Measurements from ENCODE around the gene PTPRG. TPM values are rescaled to one million over a fixed set of nuclear protein-coding genes. Genes with fewer than 3 reads are reported as not detected.

The PTPRG gene
- total RNA-seq, 1 experiment from 2014 or later, result 0.74 TPM

- BruUV-seq (replicated peaks), result no TSS peak
- Histone ChIP-seq H3K27ac (ENCODE audit: low read length) (no peak overlapping the region), H3K36me3 (ENCODE audit: control insufficient read depth, insufficient read depth, low read length) (no peaks in the 10 kb centered on the region), H3K4me1 (ENCODE audit: control insufficient read depth, insufficient read depth, low read length) (no peaks in the 10 kb centered on the region), H3K4me3 (ENCODE audit: low read depth in 2 of 2, low read length in 2 of 2) (no peak overlapping the region), H3K9me3 (ENCODE audit: control insufficient read depth, insufficient read depth, low read depth, low read length) (no peaks in the 10 kb centered on the region), H3K27me3 (ENCODE audit: control insufficient read depth, insufficient read depth, low read length) (no peaks in the 10 kb centered on the region)
- in situ Hi-C loops (cut with HindIII; ENCODE audit: low pct_unique_long_range_greater_than_20kb, low sequenced_read_pairs), result no loop called here
- ATAC-seq (no peak), DNase-seq (ENCODE audit: low read depth, low spot score) (no peak)
- ChIA-PET CTCF (no interaction called here), POLR2A (no interaction called here)
- intact Hi-C loops (cut with micrococcal nuclease; ENCODE audit: unreplicated experiment), result no loop called here
- TF ChIP-seq, protein P1, sequence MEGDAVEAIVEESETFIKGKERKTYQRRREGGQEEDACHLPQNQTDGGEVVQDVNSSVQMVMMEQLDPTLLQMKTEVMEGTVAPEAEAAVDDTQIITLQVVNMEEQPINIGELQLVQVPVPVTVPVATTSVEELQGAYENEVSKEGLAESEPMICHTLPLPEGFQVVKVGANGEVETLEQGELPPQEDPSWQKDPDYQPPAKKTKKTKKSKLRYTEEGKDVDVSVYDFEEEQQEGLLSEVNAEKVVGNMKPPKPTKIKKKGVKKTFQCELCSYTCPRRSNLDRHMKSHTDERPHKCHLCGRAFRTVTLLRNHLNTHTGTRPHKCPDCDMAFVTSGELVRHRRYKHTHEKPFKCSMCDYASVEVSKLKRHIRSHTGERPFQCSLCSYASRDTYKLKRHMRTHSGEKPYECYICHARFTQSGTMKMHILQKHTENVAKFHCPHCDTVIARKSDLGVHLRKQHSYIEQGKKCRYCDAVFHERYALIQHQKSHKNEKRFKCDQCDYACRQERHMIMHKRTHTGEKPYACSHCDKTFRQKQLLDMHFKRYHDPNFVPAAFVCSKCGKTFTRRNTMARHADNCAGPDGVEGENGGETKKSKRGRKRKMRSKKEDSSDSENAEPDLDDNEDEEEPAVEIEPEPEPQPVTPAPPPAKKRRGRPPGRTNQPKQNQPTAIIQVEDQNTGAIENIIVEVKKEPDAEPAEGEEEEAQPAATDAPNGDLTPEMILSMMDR (IDR thresholded peaks at IDR 0.05), result no peak
- TF ChIP-seq SIN3A (IDR thresholded peaks at IDR 0.05; ENCODE audit: borderline replicate concordance, insufficient read depth, low read depth, low read length) (no peak), REST (IDR thresholded peaks at IDR 0.05; ENCODE audit: insufficient read depth in 1 of 2, low read depth in 2 of 2, low read length in 1 of 2) (no peak), TCF7L2 (IDR thresholded peaks at IDR 0.05; ENCODE audit: low read depth, low read length) (no peak), POLR2AphosphoS5 (IDR thresholded peaks at IDR 0.05; ENCODE audit: low read depth, low read length) (no peak)
Measured at GRCh38 chr3:61877359-61878138, 316.2 kb downstream of the PTPRG start.

DNA sequence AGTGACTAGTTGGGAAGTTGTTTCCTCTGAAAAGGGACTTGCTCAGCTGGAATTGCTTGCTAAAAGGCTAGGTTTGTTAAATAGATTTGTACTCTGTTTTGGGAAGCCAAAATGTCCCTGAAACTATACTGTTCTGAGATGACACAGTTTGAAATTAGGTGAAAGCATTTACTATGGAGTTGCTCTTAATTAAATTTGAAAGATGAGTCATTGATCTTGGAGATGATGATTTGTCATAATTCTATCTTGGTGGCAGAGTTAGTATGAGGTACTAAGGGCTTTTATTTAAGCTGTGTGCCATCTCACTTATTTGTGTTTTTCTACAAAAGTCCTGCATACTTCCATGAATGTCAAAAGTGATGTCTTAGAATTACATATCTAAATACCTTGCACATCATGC, 320.9 kb downstream of the PTPRG start:
- in situ Hi-C loops (cut with HindIII; ENCODE audit: low pct_unique_long_range_greater_than_20kb, low sequenced_read_pairs), result no loop called here
- POLR2A ChIA-PET, result no interaction called here

More for the DNA sequence above, 320.9 kb downstream of the PTPRG start:
- TF ChIP-seq, protein P1 (IDR thresholded peaks at IDR 0.05), result no peak
- TF ChIP-seq SIN3A (IDR thresholded peaks at IDR 0.05; ENCODE audit: borderline replicate concordance, insufficient read depth, low read depth, low read length) (no peak), REST (IDR thresholded peaks at IDR 0.05; ENCODE audit: insufficient read depth in 1 of 2, low read depth in 2 of 2, low read length in 1 of 2) (no peak), POLR2AphosphoS5 (IDR thresholded peaks at IDR 0.05; ENCODE audit: low read depth, low read length) (no peak), TCF7L2 (IDR thresholded peaks at IDR 0.05; ENCODE audit: low read depth, low read length) (no peak)
- intact Hi-C loops (cut with micrococcal nuclease; ENCODE audit: unreplicated experiment), result no loop called here
- no peak for ATAC-seq
- CTCF ChIA-PET, result no interaction called here
- Histone ChIP-seq H3K27ac (ENCODE audit: low read length) (no peak overlapping the region), H3K4me3 (ENCODE audit: low read depth in 2 of 2, low read length in 2 of 2) (no peak overlapping the region), H3K4me1 (ENCODE audit: control insufficient read depth, insufficient read depth, low read length) (no peaks in the 10 kb centered on the region), H3K9me3 (ENCODE audit: control insufficient read depth, insufficient read depth, low read depth, low read length) (no peaks in the 10 kb centered on the region), H3K36me3 (ENCODE audit: control insufficient read depth, insufficient read depth, low read length) (no peaks in the 10 kb centered on the region), H3K27me3 (ENCODE audit: control insufficient read depth, insufficient read depth, low read length) (no peaks in the 10 kb centered on the region)
- DNase-seq (ENCODE audit: low read depth, low spot score), result no peak
- BruUV-seq (replicated peaks), result no TSS peak

All from Panc1 (cell line).